Hematopoietic multipotent progenitor cell treated with erythropoietin and hydrocortisone succinate and interleukin-3 and kit ligand, for 17 days (in vitro differentiated cells): ENCODE data around the gene ZNF454.

Experiments used
- DNase-seq: peaks from one replicate; pipeline ENCODE4 v3.0.0-alpha.2; 2015; ENCODE audit warnings: low spot score

The ZNF454 gene

DNA sequence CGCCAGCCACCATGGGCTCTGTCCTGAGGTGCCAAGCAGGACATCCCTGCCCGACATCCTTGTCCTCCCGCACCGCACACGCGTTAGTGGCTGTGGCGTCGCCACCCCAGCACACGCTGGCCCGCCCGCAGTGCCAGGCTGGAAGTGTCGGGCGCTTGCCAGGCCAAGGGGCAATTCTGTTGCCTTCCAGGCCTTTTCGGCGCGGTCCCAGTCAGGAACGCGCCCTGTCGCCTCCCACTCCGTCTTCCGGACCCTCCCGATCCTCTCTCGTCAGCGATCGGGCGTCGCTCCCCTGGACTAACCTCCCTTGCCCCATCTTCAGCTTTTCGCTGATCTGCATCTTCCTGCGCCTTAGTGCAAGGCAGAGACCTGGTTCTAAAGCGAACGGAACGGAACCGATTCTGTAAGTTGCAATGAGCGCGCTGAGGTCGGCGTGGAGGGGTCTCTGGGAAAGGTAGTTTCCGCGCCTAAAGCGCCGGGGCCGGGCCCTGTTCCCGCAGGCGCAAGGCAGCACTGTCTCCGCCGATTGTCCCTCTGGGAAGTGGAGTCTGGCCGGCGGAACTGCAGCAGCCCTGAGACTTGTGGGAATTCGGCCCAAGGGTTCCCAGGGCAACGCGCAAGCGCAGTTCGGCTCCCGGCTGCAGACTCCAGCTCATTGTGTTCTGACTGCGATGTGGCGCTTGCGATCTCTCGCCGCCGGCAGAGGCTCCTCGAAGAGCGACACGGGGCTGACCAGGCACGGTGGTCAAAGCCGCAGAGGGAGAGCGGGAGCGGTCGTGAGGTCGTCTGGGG lies at the start of gene ZNF454:
Gene ZNF454 (plus strand): TSS at position 630 of the 792 bp plus-strand sequence. CDS start 1,594 bp downstream, outside the sequence.
- DNase-seq: no peak

- no peak for DNase-seq
Observed at GRCh38 chr5:178895615-178896571, 45.1 kb upstream of the ZNF454 start, which contains the start of gene ZFP2. Gene ZFP2, plus strand, starts transcription at chr5:178895913. Its CDS starts 35,401 bp downstream, at chr5:178931314.

DNA sequence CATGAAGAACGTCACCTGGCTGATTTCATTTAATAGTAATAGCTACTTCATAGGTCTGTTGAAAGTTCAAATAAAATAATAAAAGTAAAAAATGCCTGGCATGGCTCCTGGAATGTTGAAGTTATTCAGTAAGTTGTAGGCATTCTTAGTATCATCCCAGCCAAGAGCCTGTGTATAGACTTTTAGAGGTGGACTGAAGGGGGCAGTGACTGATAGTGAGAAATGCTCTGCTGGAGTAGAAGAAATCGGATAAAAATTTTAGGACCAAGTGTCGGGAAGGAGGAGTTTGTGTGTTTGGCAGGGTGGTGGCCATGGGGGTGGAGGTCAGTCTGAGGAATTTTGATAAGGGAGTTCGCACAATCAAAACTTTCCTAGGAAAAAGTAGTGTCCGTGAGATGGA lies 41.7 kb upstream of the ZNF454 start:
- no peak for DNase-seq

- no peak for DNase-seq
Observed at GRCh38 chr5:178902849-178903248, 38.1 kb upstream of the ZNF454 start.

- DNase-seq: no peak
Observed at GRCh38 chr5:178931846-178932760, 8.9 kb upstream of the ZNF454 start.

- DNase-seq: no peak
Observed at GRCh38 chr5:178941361-178941760, 363 bp downstream of the ZNF454 start.

- no peak for DNase-seq
Observed at GRCh38 chr5:178965465-178966055, 24.6 kb downstream of the ZNF454 start.

GRCh38 chr5:178981381-178981780 lies 40.4 kb downstream of the ZNF454 start:
- DNase-seq: no peak

DNA sequence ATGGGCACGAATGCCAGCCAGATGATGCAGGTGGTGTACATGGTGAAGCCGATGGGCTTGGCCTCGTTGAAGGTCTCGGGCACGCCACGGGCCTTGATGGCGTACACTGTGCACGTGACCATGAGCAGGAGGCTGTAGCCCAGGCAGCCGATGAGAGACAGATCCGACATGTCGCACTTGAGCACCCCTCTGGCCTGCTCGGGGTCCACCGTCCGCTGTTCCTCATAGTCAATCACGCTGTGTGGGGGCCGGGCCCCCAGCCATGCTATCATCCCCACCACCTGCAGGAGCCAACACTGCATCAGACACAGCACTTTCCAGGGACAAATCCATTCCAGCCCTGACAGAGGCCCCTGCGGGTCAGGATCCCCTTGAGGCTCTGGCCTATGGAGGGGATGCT lies 41.9 kb downstream of the ZNF454 start:
- no peak for DNase-seq

GRCh38 chr5:178983728-178984127 lies 42.7 kb downstream of the ZNF454 start:
- no peak for DNase-seq

- DNase-seq: no peak
Observed at GRCh38 chr5:178984145-178985072, 43.4 kb downstream of the ZNF454 start.

DNA sequence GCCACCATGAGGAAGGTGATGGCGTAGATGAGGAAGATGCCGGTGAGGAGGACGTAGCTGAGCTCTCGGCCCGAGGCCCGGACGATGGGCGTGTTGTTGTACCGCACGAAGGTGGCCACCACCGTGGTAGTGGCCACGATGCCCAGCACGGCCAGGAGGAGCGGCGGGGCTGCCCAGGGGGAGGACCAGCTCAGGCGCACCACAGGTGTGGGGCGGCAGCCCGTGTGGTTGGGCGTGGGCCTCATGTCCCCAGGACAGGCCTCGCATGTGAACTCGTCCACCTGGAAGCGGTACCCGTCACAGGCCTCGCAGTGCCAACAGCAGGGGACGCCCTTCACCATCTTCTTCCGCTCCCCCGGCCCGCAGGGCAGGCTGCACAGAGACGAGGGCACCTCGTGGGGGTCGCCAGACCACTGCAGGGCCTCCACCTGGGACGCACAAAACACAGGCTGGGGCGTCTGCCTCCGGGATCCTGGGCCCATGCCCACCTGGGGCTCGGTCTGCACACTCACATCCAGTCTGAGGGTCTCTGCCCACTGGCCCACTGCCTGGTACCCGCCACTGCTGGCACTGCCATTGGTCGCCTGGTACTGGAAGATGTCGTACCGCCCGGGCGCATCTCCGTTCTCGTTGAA lies 45.4 kb downstream of the ZNF454 start:
- no peak for DNase-seq

DNA sequence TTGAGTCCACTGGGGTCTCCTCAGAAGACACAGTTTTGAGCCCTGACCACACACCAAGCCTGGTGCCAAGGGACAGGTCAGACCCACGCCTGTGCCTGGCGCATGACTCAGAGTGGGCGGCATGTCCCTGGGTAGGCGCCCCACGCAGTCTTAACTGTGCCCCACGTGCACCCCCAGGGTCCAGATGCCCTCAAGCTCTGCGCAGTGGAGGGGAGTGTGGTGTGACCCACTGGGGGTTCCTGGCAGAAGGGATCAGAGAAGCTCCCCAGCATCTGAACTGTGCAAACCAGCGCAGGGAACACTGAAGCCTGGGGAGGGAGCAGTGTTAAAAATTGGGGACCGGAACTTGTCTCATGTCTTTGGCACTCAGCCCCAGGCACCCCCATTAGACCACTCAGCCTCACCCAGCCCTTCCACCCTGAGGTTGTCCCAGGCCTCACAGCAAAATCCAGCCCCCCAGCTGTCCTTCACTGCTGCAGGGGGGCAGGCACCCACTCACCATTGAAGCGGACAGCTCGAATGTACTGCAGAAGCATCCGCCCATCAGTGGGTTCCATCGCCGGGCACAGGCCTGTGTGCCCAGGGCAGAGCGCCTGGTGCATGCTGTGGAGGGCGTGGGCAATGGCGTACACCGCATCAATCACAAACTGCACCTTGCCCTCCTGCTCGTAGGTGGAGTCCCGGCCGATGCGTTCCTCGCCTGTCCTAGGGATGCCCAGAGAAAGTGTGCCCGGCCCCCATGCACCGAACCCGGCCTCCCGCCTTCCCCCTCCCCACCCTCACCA lies 47.6 kb downstream of the ZNF454 start:
- DNase-seq: no peak

GRCh38 chr5:178989311-178989710 lies 48.3 kb downstream of the ZNF454 start:
- no peak for DNase-seq

DNA sequence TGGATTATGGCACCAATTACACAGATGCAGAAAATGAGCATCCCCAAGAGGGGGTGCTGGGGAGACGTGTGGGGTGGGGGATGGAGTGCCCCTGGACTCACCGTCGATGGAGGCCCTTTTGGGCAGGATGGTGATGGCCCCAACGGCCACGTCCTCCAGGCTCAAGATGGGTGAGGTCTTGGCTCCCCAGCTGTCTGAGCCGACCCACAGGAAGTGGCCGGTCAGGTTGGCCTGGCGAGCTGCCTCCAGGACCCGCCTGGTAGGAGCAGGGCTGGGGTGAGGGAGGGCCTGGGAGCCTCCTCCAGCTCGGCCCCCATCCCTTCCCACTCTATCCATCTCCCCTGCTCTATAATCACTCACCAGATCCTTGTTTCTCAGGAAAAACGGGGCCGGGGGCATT lies 49.5 kb downstream of the ZNF454 start:
- DNase-seq: no peak

DNA sequence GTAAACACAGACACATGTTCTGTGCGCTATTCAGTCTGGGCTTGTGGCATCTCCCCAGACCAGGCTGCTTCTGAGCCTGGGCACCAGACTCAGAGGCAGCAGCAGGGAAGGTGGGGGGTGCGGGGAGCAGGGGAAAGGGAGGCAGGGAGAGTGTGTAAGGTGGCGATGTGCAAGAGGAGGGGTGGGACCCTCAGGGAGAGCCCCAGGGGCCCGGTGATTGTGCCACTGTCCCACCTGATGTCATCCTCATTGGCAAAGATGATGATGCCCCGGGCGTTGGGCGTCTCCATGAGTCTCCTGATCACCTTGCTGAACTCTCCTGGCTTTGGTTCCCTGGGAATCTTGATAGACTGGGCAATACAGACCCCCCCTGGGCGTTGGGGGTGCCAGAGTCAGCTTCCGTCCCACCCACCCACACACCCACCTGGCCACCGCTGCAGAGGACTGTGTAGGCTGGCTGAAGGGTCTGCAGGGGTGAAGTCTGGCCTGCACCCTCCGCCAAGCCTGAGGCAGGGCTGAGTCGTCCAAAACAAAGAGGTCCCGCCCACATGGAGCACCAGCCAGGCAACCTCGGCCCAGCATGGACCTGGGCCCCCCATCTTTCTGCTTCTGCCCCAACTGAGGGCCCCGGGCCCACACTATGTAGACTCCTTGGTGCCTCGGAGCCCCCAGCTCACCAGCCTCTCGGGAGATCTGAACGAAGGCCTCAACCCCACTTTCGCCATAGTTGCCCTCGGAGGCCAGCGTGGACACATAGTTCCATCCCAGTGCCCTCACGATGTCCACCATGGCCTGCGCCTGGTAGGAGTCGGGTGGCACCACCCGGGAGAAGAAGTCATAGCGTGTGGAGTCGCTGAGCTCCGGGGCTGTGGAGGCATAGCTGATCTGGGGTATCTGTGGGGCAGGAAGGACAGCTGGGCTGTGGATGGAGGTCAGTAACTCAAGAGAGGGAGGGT lies 50.5 kb downstream of the ZNF454 start:
- no peak for DNase-seq

GRCh38 chr5:178992291-178992895 lies 51.4 kb downstream of the ZNF454 start:
- DNase-seq: no peak
